Lung (tissue), 12 donors: ENCODE data around the gene GMPR2. TPM values are rescaled to one million over a fixed set of nuclear protein-coding genes. Genes with fewer than 3 reads are reported as not detected.
"Not testable (repeated sequence)": the region's sequence is repeated elsewhere in the genome, so short reads cannot be mapped to it uniquely, and the experiment has no call there.

Source experiments
- ATAC-seq: fragments of 200-7000 bp; cut with Tn5 transposase; one replicate; pipeline ENCODE4 v1.9.1; 2020; ENCODE audit warnings: moderate number of reproducible peaks; ENCODE audit not compliant: insufficient read depth, low FRiP score
- DNase-seq, 3 donors: peaks; one replicate each; pipeline ENCODE4 v3.0.0-alpha.2; 2013 to 2017
- H3K27ac ChIP-seq, 2 donors: one replicate each; pipeline ENCODE4 v1.5.1; 2013; ENCODE audit warnings: mild to moderate bottlenecking in 2 of 2, moderate library complexity in 2 of 2, control low read depth in 1 of 2, inconsistent platforms in 1 of 2, low read depth in 1 of 2, low read length in 1 of 2
- H3K27me3 ChIP-seq, 3 donors: one replicate each; pipeline ENCODE4 v1.5.1; 2013; ENCODE audit warnings: low read length in 2 of 3; ENCODE audit not compliant: control insufficient read depth in 3 of 3, insufficient read depth in 3 of 3
- H3K36me3 ChIP-seq, 4 donors: one replicate each; pipeline ENCODE4 v1.5.1; 2013; ENCODE audit warnings: low read length in 4 of 4, mild to moderate bottlenecking in 1 of 4, moderate library complexity in 1 of 4; ENCODE audit not compliant: control insufficient read depth in 4 of 4, insufficient read depth in 4 of 4
- H3K4me1 ChIP-seq, 5 donors: one replicate each; pipeline ENCODE4 v1.5.1; 2013; ENCODE audit warnings: low read length in 5 of 5, mild to moderate bottlenecking in 2 of 5, moderate library complexity in 1 of 5; ENCODE audit not compliant: control insufficient read depth in 5 of 5, insufficient read depth in 5 of 5
- H3K4me3 ChIP-seq: one replicate; pipeline ENCODE4 v1.5.1; 2013; ENCODE audit warnings: mild to moderate bottlenecking, control low read depth, moderate library complexity
- H3K9ac ChIP-seq, 2 donors: one replicate each; pipeline ENCODE4 v1.5.1; 2013; ENCODE audit warnings: low read length in 2 of 2, control low read depth in 1 of 2; ENCODE audit not compliant: insufficient read depth in 1 of 2
- H3K9me3 ChIP-seq, 4 donors: one replicate each; pipeline ENCODE4 v1.5.1; 2013; ENCODE audit warnings: low read length in 3 of 4, mild to moderate bottlenecking in 1 of 4, moderate library complexity in 1 of 4; ENCODE audit not compliant: control insufficient read depth in 4 of 4, insufficient read depth in 3 of 4
- WGBS, 2 donors: extraction: QIAGEN DNeasy Blood & Tissue Kit; methylation state at CpG; one replicate each; pipeline ENCODE4 v1.1.7; 2013; 5-methylcytosine and 5-hydroxymethylcytosine counted together
- polyA plus RNA-seq, 2 donors: library from polyadenylated mRNA; stranded (reverse); fragments of 200-250 nt; gene quantifications; one replicate each; pipeline ENCODE4 v1.2.1, GENCODE V29; 2013
- total RNA-seq, 2 donors: library from RNA; depleted of rRNA in 1 of 2; stranded (reverse); fragments of >200 nt in 1 of 2; gene quantifications; one replicate each; pipeline ENCODE4 v1.2.1, GENCODE V29; 2014 to 2021
- TF ChIP-seq, protein P1 (sequence below): IDR thresholded peaks from 2 replicates; pipeline ENCODE4 v1.5.1; 2012; ENCODE audit warnings: mild to moderate bottlenecking; ENCODE audit errors: control extremely low read depth, extremely low read depth
- donor health status: control.
- donor health status: control.
- donor health status: Bipolar disorder and iron deficiency.
- donor health status: healthy.
- donor health status: DM: yes; HTN: yes; CAD: no.

Gene GMPR2
- total and polyA plus RNA-seq, 4 donors = 42.9 to 71.1 (median 63.1) TPM

DNA sequence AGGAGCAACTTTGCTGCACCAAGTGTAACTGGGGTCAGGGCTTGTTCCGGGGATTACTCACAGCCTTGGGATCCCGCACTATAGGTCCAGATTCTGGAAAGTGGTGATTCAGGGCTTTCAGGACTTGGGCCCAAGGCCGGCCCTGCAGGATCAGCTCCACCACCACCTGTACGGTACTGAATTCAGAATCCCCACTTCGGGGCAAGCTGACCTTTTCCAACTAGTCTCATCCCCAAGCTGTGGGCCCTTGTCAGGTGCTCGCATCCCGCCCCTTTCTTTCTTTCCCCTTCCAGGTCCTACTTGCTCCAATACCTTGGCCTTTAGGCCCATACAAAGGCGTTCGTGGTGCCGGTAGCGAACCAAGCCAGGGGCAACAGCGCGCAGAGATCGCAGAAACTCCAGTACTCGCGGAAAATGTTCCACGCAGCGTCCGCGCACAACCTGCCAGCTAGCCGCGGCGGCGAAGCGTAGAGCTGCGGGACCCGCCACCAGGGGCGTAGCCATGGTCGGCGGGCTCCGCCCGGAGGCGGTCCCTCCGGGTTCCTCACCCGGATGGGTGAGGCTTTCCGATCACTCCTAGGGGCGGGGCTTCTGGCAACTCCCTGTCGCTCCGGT is 9.2 kb downstream of the GMPR2 start:
- Histone ChIP-seq H3K4me1 (peaks cover 9 to 19% (median 11%) of the 10 kb centered on the region in 5 donors), H3K9ac (peak overlapping the region; percentile 69 to 97), H3K4me3 (peak overlapping the region; percentile 78), H3K27ac (peak overlapping the region; percentile 92 to 96), H3K9me3 (no peaks in the 10 kb centered on the region), H3K27me3 (no peaks in the 10 kb centered on the region), H3K36me3 (peaks cover 5 to 41% (median 27%) of the 10 kb centered on the region in 4 donors)
- TF ChIP-seq, protein P1, sequence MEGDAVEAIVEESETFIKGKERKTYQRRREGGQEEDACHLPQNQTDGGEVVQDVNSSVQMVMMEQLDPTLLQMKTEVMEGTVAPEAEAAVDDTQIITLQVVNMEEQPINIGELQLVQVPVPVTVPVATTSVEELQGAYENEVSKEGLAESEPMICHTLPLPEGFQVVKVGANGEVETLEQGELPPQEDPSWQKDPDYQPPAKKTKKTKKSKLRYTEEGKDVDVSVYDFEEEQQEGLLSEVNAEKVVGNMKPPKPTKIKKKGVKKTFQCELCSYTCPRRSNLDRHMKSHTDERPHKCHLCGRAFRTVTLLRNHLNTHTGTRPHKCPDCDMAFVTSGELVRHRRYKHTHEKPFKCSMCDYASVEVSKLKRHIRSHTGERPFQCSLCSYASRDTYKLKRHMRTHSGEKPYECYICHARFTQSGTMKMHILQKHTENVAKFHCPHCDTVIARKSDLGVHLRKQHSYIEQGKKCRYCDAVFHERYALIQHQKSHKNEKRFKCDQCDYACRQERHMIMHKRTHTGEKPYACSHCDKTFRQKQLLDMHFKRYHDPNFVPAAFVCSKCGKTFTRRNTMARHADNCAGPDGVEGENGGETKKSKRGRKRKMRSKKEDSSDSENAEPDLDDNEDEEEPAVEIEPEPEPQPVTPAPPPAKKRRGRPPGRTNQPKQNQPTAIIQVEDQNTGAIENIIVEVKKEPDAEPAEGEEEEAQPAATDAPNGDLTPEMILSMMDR = peak; percentile 29
- DNase-seq (peak; percentile 94 to 96 (median 95)), ATAC-seq (peak; percentile 93)
- 2 to 4% methylated on average over 39 of the region's 39 CpGs for WGBS, 2 donors

DNA sequence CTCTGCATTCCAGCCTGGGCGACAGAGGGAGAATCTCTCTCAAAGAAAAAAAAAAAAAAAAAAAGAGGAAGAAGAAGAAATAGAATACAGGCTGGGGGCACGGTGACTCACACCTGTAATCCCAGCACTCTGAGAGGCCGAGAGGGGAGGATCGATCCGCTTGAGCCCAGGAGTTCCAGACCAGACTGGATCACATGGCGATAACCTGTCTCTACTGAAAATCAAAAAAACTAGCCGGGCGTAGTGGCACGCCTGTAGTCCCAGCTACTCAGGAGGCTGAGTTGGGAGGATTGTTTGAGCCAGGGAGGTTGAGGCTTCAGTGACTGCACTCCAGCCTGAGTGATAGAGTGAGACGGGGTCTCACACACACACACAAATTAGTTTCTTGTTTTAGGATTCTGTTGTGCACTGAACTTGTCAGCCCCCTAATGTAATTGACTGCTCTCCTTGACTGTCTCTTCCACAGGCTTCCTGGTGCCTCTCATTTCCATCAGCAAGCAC is 10.7 kb downstream of the GMPR2 start:
- H3K9me3 ChIP-seq = no peaks in the 10 kb centered on the region
- H3K4me3 ChIP-seq = no peak overlapping the region
- peaks cover 9 to 19% (median 11%) of the 10 kb centered on the region in 5 donors for H3K4me1 ChIP-seq
- peak overlapping the region; percentile 92 to 96 for H3K27ac ChIP-seq
- DNase-seq (no peak), ATAC-seq (no peak)
- H3K36me3 ChIP-seq = peaks cover 5 to 32% (median 20%) of the 10 kb centered on the region in 4 donors
- peak overlapping the region; percentile 50 to 65 for H3K9ac ChIP-seq
- H3K27me3 ChIP-seq = no peaks in the 10 kb centered on the region
- TF ChIP-seq, protein P1 = no peak
- 31 to 41% methylated on average over 10 of the region's 10 CpGs for WGBS, 2 donors

DNA sequence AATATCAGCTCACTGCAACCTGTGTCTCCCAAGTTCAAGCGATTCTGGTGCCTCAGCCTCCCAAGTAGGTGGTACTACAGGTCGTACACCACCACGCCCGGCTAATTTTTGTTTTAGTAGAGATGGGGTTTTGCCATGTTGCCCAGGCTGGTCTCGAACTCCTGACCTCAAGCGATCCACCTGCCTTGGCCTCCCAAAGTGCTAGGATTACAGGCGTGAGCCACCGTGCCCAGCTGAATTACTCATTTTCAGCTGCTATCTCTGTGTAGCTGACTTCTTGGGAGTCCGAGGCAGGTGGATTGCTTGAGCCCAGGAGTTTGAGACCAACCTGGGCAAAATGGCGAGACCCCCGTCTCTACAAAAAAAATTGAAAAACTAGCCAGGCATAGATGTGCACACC is 12.6 kb downstream of the GMPR2 start:
- not testable (repeated sequence) for H3K4me3 ChIP-seq, DNase-seq
- WGBS, 2 donors = 96 to 97% methylated on average over 11 of the region's 11 CpGs

DNA sequence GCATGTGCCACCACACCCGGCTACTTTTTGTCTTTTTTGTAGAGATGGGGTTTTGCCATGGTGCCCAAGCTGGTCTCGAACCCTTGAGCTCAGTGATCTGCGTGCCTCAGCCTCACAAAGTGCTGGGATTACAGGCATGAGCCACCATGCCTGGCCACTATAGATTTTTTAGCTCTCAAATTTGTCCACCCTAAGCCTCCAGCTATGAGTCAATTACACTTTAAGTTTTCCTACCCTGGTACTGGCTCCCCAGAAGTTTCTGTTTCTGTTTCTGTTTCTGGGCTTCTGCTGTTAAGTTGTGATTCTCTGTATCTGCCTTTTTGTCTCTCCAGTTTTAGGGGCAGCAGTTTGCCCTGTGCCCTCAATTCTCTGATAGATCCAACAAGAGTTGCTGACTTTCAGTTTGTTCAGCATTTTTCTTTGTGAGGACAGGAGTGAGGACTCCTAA is 14.1 kb downstream of the GMPR2 start:
- H3K9me3 ChIP-seq = no peaks in the 10 kb centered on the region
- no peak overlapping the region for H3K9ac ChIP-seq
- H3K27me3 ChIP-seq = no peaks in the 10 kb centered on the region
- 93 to 94% methylated on average over 3 of the region's 3 CpGs for WGBS, 2 donors
- DNase-seq (no peak), ATAC-seq (no peak)
- peaks cover 0 to 7% (median 2%) of the 10 kb centered on the region in 5 donors for H3K4me1 ChIP-seq
- TF ChIP-seq, protein P1 = no peak
- no peak overlapping the region for H3K4me3 ChIP-seq
- H3K36me3 ChIP-seq = peaks cover 0 to 2% (median 0%) of the 10 kb centered on the region in 4 donors
- no peak overlapping the region for H3K27ac ChIP-seq

More for the DNA sequence above, 12.6 kb downstream of the GMPR2 start:
- Histone ChIP-seq H3K4me1 (peaks cover 4 to 14% (median 9%) of the 10 kb centered on the region in 5 donors), H3K36me3 (peaks cover 0 to 14% (median 7%) of the 10 kb centered on the region in 4 donors)
- not testable (repeated sequence) for H3K27me3 ChIP-seq, ATAC-seq, H3K9ac ChIP-seq, H3K27ac ChIP-seq, H3K9me3 ChIP-seq
